Measurements from ENCODE around the gene PKM.

PKM gene

GRCh38 chr15:72154316-72154715 lies 76.7 kb downstream of the PKM start:
- no peak for DNase-seq

GRCh38 chr15:72153269-72154000 lies 77.6 kb downstream of the PKM start:
- no peak for DNase-seq

Data from AML-193 (cell line).